Stimulated activated CD4-positive, alpha-beta T cell treated with anti-CD3 and anti-CD28 coated beads, Interleukin-2, amount 100 ng/mL, for 4 hours (primary cell): ENCODE measurements around the gene C6orf15.

ENCODE experiments used
- DNase-seq: peaks from one replicate; pipeline ENCODE4 v3.0.0-alpha.2; 2020; ENCODE audit warnings: low read depth

Gene C6orf15

GRCh38 chr6:31112478-31112877, at the start of gene C6orf15:
C6orf15 (minus strand) TSS chr6:31112575; CDS start chr6:31112555, 20 bp downstream.
- DNase-seq: no peak

- no peak for DNase-seq
Measured at GRCh38 chr6:31161216-31162126, 49.1 kb upstream of the C6orf15 start.

DNA sequence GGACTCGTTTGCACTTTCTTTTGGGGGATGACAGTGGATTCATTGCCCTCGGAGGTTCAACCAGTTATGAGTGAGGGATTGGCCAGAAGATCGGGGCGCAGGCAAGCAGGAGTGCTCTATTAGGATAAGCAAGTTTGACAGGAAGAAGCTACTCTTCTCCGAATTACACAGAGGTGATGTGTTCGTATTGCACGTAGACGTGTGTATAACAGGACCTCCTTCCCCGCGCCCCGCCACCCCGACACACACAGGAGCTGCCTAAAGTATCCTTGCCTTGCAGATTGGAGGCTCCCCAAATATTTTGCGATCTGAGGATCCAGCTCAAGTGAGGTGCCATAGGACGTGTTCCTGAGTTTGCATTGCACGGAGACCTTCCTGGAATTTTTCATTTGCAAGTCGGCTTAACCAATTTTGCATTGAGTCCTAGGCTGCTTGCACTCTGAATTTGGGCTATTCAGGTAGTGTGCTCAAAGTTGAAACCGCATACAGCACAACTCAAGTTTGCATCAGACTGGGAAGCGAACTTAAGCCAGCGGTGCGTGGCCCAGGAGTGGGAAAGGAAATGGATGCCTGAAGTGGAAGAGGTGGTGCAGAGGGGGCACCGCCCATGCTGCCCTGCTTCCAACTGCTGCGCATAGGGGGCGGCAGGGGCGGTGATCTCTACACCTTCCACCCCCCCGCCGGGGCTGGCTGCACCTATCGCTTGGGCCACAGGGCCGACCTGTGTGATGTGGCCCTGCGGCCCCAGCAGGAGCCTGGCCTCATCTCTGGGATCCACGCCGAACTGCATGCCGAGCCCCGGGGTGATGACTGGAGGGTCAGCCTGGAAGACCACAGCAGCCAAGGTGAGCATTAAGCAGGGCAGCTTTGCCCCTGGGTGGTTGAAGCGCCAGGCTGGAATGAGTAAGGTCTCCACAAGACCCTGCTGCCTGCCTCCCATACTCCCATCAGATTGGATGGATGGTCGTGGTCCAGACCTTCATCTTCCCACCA, 46.8 kb upstream of the C6orf15 start:
- DNase-seq: no peak

GRCh38 chr6:31158140-31158862, 45.9 kb upstream of the C6orf15 start, which contains the start of gene TCF19:
TCF19 (plus strand) TSS chr6:31158589; CDS start chr6:31159470, 881 bp downstream.
- DNase-seq: peak; percentile 99

DNA sequence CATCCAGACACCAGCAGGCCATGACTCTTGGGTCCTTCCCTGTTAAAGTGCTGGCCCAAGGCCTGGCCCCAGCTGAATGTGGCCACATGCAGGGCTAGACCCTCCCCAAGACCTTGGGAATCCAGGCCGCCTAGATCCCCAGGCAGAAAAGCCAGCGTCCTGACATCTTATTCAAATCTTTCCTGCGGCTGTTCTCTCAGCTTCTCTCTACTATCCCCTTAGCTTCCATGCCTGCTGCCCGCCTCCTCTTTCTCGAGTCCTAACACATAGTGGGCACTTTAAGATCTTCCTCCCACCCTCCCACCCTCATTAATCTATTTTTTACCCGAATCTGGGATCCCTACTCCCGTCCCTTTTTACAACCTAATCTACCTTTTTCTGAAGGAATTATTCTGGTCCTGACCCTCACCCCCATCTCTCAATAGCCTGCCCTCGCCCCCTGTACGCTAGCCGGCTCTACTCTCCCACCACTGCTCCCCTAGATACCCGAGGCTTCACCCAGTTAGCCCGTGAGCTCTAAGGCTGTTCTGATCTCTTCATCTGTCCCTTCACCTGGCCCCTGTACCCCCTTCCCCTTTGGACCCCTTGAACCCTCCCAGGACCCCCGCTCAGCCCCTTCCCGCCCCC, 45.3 kb upstream of the C6orf15 start, which contains the start of gene CCHCR1:
TSS of gene CCHCR1 (minus strand) at position 290 of the 627 bp plus-strand sequence. CDS start at position 88, 202 bp downstream.
- no peak for DNase-seq

- no peak for DNase-seq
Measured at GRCh38 chr6:31156641-31157040, 44.3 kb upstream of the C6orf15 start.

- no peak for DNase-seq
Measured at GRCh38 chr6:31154436-31154835, 42.1 kb upstream of the C6orf15 start.

DNA sequence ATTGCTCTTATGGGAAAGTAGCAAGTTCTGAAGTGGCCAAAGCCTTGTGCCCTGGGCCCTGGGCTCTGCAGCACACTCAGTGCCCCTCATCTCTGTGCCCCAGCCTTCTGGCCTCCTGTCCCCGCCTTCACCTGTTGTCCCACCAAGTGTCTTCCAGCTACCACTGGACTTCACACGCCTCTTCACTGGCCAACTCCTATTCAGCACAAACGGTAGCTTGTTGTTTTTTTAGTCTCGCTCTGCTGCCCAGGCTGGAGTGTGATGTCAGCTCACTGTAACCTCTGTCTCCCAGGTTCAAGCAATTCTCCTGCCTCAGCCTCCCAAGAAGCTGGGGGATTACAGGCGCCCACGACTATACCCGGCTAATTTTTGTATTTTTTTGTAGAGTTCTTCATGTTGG, 40.4 kb upstream of the C6orf15 start:
- no peak for DNase-seq

DNA sequence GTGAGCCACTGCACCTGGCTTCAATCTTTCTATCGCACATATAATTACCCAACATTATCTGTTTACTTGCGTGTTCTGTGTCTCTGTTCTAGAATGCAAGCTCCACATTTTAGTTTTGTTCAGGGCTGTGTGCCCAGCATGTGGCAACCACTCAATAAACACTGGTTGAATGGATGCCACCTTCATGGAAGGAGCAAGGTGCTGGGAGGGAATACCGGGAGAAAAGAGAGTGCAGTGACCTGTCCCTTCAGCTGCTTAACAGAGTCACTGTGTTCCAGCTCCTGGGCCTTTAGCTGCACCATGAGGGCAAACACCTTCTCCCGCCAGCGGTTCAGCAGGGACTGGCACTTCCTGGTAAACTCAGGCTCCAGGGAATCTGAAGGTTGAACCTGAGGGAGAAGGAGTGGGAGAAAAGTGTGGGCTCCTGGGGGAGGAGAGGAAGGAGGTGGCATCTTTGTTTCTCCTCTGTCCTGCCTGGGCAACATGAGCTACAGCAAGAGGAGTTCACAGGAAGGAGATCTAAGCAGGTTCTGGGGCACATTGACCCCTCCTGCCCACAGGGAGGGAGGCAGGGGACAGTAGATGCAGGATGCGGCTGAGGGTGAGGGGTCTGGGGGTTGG, 37.6 kb upstream of the C6orf15 start:
- DNase-seq: no peak

- DNase-seq: no peak
Measured at GRCh38 chr6:31145386-31145785, 33.0 kb upstream of the C6orf15 start.

DNA sequence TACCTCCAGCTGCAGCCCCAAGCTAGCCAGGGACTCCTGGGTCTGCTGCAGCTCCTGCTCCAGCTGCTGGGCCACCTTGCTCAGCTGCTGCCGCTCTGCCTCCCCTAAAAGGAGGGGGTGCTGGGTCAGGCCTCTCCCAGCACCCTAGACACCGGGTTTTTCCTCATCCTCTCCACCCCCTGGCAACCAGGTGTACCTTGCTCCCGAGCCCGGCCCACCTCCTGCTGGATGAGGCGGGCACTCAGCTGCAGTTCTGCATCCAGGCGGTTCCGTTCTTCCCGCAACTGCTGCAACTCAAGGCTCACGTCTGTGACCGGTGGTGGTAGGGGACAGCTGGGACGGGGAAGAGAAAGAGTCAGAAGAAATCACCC, 32.6 kb upstream of the C6orf15 start:
- DNase-seq: no peak

- DNase-seq: no peak
Measured at GRCh38 chr6:31144296-31144969, 32.1 kb upstream of the C6orf15 start.

DNA sequence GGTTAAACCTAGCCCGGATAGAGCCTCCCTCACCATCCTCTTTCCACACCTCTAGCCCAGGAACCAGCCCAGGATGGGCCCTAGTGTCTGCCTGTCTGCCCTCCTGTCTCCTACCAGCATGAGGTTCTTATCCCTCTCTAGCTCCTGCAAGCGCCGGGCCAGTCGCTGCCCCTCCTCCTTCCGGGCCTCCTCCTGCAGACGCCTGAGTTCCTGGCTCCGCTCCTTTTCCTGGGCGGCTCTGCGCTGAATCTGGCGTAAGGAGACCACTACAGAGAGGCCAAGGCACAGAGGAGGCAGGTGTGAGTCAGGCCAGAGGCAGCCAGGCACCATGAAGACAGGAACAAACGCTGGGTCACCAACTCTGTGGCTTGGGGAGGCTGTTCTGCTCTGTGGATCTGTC, 30.8 kb upstream of the C6orf15 start:
- no peak for DNase-seq

DNA sequence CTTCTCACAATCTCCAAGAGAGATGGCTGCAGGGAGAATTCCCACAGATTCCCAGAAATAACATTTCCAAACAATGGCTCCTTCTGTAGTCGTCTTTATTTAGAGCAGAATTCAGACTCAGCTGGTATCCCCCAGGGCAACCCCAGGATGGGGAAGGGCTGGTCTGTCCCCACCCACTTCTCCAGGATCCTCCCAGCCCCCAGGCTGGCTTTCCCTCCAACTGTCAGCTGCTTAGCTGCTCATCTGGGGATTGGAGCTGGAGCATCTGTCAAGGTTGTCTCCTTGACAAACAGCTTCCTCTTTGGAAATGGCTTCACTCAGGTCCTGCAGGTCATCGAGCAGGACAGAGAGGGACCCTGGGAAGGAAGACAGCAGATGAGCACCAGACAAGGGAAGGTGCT, 30.0 kb upstream of the C6orf15 start:
- DNase-seq: no peak

GRCh38 chr6:31140643-31141042, 28.3 kb upstream of the C6orf15 start:
- no peak for DNase-seq

DNA sequence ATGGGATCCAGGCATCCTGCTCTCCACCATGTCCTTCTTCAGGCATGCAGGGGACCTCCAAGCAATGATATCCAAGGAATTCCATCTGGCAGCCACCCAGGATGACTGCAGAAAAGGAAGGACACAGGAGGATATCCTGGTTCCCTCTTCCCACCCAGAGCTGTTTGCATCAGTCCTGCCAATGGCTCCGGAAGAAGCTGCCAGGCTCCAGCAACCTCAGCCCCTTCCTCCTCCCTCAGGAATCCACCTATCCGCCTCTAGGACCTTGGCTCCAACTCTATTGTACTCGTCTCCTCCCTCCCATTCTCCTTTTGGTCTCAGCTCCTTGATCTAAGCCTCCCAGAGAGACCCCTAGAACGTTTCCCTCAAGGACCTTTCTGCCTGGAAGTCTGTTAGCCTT, 27.2 kb upstream of the C6orf15 start:
- DNase-seq: no peak

- no peak for DNase-seq
Measured at GRCh38 chr6:31138982-31139381, 26.6 kb upstream of the C6orf15 start, which contains the start of gene PSORS1C2. PSORS1C2 (minus strand) TSS chr6:31139066; CDS start chr6:31139026, 40 bp downstream.

GRCh38 chr6:31135710-31136109, 23.3 kb upstream of the C6orf15 start:
- no peak for DNase-seq

DNA sequence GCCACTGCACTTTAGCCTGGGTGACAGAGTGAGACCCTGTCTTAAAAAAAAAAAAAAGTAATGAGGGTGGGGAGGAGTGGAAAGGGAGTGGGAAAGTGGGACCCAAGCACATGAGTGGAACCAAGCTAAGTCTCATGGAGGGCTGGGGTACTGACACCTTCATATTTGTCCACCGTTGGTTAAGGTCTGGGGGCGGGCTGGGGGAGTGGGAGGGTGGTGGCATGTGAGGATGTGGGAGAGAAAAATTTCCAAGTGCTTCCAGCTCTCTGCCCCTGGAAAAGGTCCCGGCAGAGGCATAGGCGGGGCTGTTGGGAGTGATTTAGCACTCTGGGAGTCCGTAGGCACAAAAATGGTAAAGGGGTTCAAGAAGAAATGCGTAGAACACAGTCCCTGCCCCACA, 20.4 kb upstream of the C6orf15 start:
- no peak for DNase-seq

DNA sequence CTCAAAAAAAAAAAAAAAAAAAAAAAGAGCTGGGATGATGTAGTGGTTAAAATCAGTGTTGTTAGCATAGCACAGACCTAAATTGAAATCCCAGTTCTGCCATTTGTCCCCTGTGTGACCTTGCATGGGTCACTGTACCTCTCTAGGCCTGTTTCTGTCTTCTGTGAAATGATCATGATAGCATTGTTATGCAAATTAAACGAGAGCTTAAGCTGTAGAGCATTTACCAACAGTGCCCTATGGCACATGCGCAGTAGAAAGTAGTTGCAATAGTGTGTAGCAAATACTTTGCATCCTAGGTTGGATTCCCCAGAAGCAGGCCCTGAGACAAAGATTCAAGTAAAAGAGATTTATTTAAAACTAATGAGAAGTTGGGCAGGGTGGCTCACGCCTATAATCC, 19.2 kb upstream of the C6orf15 start:
- DNase-seq: no peak
